Raji (cell line): Measurements from ENCODE around the gene TMCO4.

Experiments
- POLR2A ChIP-seq: IDR thresholded peaks from 2 replicates; pipeline ENCODE4 v1.6.1; 2011; ENCODE audit warnings: low read depth, low read length, control low read depth; ENCODE audit not compliant: insufficient read depth

TMCO4 gene

DNA sequence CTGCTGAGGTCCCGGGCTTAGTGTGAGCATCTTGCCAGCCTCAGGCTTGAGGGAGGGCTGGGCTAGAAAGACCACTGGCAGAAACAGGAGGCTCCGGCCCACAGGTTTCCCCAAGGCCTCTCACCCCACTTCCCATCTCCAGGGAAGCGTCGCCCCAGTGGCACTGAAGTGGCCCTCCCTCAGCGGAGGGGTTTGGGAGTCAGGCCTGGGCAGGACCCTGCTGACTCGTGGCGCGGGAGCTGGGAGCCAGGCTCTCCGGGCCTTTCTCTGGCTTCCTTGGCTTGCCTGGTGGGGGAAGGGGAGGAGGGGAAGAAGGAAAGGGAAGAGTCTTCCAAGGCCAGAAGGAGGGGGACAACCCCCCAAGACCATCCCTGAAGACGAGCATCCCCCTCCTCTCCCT lies 142.2 kb downstream of the TMCO4 start:
- no peak for TF ChIP-seq POLR2A

DNA sequence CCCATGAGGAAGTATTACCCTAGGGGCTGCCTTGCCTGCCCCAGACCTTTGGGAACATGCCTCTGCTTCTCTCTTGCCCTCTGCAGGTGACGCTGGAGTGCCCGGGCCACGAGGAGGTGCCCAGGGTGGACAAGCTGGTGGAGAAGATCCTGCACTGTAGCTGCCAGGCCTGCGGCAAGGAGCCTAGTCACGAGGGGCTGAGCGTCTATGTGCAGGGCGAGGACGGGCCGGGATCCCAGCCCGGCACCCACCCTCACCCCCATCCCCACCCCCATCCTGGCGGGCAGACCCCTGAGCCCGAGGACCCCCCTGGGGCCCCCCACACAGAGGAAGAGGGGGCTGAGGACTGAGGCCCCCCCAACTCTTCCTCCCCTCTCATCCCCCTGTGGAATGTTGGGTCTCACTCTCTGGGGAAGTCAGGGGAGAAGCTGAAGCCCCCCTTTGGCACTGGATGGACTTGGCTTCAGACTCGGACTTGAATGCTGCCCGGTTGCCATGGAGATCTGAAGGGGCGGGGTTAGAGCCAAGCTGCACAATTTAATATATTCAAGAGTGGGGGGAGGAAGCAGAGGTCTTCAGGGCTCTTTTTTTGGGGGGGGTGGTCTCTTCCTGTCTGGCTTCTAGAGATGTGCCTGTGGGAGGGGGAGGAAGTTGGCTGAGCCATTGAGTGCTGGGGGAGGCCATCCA lies 142.8 kb downstream of the TMCO4 start:
- no peak for TF ChIP-seq POLR2A

DNA sequence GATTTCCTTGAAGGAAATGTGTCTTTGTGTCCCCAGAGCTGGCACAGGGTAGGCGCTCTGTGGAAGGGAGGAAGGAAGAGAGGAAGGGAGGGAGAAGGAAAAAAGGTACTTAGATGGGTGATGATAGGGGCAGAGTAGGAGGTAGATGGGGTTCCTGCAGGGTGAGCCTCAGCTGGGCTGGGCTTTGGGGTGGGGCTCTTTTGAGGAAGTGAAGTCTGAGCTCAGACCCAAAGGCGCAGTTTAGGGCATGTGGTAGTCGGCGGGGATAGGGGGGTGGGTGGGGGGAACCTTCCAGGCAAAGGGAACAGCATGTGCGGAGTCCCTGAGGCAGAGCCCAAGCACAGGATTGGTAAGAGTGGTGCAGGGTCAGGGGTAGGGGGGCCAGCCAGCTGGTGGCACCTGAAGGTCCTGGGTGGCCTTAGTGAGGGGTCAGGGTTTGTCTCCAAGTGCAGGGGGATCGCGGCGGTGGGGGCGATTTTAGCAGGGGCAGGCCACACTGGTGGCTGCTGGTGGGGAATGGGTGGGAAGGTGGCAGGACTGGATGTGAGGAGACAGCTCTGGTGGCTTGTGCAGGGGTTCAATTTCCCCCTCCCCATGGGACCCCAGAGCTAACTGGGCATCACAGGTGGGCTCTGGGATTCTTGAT lies 143.5 kb downstream of the TMCO4 start:
- TF ChIP-seq POLR2A, result no peak

DNA sequence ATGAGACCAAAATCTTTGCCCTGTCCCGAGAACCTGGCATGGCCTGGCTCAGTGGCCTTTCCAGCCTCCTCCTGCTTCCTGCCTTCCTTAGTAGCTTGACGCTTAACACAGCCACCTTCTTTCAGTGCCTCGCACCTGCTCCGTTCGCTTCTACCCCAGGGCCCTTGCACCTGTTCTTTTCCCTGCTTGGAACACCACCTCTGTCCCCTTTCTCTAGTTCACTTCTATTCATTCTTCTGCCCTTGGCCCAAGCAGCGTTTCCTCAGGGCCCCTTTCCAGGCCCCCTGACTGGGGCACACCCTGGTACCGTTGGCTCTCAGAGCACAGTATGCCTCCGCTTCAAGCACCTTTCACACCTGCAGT lies 144.0 kb downstream of the TMCO4 start:
- no peak for TF ChIP-seq POLR2A

DNA sequence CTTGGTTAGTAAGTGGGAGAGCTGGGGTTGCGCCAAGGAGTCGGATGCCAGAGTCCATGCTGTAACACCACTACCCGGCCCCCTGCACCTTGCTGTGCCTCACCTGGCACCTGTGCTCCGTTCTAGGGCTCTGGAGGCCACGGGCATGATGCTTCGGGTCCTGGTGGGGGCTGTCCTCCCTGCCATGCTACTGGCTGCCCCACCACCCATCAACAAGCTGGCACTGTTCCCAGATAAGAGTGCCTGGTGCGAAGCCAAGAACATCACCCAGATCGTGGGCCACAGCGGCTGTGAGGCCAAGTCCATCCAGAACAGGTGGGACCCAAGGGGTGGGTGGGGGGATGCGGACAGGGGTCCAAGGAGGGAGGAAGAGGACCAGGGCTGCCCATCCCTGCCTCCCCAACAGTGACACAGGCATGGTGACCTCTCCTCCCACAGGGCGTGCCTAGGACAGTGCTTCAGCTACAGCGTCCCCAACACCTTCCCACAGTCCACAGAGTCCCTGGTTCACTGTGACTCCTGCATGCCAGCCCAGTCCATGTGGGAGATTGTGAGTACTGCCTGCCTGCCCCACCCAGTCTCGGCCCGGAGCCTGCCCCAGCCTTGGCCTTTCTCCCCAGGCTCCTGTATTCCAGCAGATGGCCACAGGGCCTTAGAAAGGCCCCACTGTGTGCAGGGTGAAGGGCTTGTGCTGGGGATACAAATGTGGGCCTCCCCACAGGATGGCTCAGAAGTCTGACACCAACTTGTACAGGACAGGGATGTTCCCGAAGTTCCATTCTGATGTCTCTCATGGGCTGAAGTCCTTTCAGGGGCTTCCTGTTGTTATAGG lies 144.6 kb downstream of the TMCO4 start:
- no peak for TF ChIP-seq POLR2A

DNA sequence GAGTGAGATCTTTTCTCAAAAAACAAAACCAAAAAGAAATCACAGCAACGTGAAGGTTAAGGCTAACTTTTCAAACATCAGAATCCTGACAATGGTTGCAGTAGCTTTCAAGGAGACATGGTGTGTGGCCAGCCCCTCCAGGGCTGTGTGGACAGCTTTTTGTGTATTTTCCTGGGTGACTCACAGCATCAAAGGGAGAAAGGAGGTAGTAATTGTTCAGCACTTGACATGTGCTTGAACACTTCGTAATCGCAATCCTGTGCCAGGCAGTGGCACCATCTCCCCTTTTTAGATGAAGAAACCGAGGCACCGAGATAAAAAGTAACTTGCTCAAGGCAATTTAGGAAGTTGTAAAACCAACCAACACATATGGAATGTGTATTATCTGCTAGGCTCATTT lies 145.3 kb downstream of the TMCO4 start:
- no peak for TF ChIP-seq POLR2A

DNA sequence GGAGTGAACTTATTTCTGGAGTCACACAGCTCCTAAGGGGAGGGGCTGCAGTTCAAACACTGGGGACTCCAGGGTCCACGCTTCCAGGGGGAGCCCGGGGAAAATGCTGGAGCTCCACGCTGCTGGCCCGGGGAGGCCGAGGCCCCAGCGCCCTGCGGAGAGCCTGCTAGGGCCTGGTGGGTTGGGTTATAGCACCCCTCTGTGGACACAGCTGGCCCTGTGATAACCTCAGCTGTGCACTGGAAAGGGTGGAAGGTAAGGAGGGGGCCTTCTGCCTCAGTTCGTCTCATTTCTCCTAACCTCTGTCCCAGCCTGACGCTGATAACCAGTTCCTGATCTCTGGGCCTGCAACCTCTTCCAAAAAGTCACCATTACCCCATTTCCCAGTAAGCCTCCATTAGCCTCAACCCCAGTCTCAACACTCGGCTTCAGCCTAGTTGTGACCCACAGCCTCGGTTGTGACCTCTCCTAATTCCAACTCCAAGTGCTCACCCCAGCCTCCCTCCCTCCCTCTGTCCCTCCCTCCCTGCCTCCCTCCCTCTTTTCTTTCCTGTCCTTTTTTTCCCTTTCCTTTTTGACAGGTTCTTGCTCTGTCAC lies 148.5 kb downstream of the TMCO4 start:
- no peak for TF ChIP-seq POLR2A

DNA sequence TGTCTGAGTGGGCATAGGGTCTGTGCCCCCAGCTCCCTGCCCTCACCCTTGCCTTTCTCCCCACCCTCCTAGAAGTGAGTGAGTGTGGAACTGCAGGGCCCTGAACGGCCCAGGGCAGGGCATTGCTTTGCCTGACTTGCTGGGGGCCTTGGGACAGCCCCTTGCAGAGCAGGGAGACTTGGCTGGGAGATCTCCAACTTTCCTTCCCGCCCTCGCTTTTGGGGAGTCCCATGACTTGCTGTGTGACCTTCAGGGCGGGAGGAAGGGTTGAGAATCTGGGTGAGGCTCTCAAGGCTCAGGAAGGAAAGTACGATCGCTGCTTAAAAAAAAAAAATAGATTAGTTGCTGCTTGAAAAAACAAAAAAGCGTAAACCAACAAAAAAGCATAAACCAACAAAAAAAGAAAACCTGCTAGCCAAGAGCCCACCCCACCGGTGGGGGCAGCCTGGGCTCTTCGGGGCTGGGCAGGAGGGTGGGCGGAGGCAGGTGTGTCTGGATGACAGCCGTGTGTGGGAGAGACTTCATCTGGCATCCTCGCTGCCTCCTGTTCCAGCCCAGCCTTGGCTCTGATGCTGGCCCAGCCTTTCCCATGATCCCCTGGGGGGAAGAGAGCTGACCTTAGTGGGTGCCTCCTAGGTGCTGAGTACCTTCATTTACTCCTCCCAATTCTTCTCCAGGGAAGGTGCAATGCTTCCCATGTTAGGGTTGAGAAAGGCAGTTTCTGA lies 149.1 kb downstream of the TMCO4 start:
- TF ChIP-seq POLR2A, result no peak

DNA sequence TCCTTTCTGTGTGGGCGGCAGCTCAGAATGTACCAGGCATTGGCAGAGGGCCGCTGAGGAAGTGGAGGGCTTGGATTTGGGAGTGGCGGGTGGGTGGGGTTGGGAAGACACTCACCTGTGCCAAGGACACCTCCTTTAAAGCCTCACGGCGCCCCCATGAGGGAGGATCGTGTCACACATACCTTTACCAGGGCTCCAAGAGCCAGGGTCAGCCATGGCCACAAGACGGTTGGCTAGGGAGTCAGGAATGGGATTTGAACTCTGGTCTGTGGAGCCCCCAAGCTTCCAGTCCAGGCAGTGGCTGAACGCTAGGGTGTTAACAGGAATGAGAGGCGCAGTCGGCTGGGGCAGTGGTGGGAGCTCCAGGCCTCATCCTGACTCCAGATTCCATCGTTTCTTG lies 151.0 kb downstream of the TMCO4 start:
- TF ChIP-seq POLR2A, result no peak

DNA sequence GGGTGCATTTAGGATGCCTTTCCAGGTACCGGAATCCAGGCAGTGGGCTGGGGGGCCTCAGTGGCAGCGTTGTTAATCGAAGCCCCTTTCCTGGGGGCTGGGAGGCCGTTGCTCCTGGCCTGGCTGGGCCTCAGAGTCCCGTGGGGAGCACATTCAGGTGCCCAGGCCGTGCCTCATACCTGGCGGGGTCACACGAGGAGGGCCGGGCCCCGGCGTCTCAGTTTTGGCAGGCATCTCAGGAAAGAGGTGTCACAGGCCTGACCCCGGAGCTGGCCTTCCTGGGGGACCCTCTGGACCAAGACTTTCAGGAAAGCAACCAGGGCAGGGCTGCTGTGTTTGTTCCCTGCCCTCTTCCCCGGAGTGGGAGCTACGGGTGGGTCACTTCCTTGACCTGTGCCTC lies 151.5 kb downstream of the TMCO4 start:
- TF ChIP-seq POLR2A, result no peak

DNA sequence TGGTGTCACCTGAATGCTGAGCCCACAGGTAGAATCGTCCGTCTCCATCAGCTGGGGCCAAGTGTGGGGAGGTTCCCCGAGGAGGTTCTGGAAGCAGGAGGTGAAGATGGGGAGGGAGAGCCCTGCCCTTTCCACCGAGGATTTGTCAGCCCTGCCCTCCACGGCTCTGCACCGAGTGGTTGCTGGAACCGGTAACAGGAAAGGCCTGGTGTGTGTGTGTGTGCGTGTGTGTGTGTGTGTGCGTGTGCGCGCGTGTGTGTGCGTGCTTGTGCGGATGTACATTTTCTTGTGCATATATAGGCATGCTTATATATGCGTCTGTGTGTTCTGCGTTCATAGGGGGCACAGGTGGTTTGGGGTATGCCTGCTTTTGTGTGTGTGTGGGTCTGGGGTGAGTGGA lies 152.1 kb downstream of the TMCO4 start:
- TF ChIP-seq POLR2A, result no peak

DNA sequence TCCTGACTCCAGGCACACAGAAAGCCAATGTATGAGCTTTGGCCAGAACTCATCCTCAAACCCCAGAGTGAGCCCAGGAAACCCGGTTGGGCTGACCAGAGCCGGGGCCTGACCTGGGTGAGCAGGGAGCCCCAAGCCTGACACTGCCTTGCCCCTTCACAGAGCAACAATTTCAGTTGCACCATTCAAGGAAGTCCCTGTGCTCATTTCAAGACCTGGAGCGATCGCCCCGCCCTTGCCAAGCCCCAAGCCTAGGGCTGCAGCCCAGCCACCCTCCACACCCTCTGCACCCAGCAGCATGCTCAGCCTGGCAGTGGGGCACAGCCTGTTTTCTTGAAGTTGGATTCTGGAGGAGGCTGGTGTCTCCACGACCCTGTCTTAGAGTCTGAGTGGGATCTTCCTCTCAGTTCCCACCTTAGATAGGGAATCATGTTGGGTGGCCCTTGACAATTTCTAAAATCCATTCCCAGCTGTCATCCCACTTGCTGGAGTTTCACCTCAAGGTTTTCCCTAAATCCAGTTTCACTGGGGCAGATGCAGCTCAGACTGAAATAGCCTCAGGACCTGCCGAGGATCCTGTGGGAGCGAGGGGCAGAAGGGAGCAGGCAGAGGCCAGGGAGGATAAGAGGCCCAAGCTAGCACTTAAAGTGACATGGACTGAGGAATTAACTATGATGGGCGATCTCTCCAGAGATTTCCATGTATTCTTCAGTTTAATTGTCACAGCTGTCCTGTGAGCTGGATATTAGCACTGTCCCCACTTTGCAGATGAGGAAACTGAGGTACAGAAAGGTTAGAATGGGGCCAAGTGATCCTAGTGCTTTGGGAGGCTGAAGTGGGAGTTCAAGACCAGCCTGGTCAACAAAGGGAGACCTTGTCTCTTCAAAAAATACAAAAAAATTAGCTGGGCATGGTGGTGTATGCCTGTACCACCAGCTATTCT lies 153.1 kb downstream of the TMCO4 start:
- no peak for TF ChIP-seq POLR2A

DNA sequence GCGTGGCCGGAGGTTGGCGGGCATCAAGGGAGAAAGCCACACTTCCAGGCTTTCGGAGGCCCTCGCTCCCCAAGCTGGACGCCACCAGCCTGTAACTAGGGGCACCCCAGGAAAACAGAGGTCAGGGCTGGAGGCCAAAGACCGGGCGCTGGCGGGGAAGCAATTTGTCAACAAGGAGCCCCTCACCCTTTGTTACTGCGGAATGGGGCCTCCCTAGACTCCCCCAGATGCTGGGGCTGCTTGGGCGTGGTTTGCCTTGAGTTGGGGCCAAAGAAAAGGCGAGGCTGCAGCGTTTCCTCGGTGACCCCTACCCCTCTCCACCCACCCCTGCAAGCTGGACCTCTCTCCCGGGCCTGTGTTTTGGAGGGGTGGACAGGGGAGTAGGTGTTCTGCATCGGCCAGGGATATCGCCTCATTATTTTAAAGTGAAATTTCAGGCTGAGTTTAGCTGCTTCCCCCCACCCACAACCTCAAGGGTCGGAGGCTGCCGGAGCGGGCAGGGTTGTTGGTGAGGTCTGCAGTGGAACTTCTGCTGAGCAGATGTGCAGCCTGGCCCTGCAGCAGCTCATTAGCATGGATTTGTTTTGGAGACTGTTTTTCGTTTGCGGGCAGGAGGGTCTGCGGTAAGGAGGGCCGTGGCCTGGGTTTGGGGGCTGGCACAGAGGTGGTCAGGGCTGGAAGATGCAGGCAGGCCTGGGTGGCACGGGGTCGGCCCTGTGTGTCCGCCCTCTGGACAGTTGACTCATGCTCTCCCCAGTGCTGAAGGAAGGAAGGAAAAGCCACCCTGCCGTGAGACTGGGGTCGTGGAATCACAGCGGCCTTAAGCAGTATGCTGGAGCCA lies 154.1 kb downstream of the TMCO4 start:
- TF ChIP-seq POLR2A, result no peak
